VCaP (cell line): ENCODE data around the gene CAPZB.

ENCODE experiments used
- H3K27ac ChIP-seq: fragments of 450-650 bp; 2 replicates; pipeline ENCODE4 v1.5.1; 2017
- CTCF ChIP-seq: fragments of 450-650 bp; conservative IDR thresholded peaks from 2 replicates; pipeline ENCODE4 v1.5.1; 2017; ENCODE audit warnings: mild to moderate bottlenecking, moderate library complexity

CAPZB gene

GRCh38 chr1:19331262-19331878 is 154.0 kb downstream of the CAPZB start:
- TF ChIP-seq CTCF, result no peak

GRCh38 chr1:19330449-19331135 is 154.7 kb downstream of the CAPZB start:
- no peak for TF ChIP-seq CTCF
- no peak overlapping the region for H3K27ac ChIP-seq

More at GRCh38 chr1:19331262-19331878, 154.0 kb downstream of the CAPZB start:
- no peak overlapping the region for H3K27ac ChIP-seq

- TF ChIP-seq CTCF, result no peak
- no peak overlapping the region for H3K27ac ChIP-seq
These were observed 155.7 kb downstream of the CAPZB start for GRCh38 chr1:19329611-19330010.

GRCh38 chr1:19329188-19329587 is 156.2 kb downstream of the CAPZB start:
- H3K27ac ChIP-seq, result no peak overlapping the region
- TF ChIP-seq CTCF, result no peak

- no peak overlapping the region for H3K27ac ChIP-seq
- TF ChIP-seq CTCF, result no peak
These were observed 156.9 kb downstream of the CAPZB start for GRCh38 chr1:19328486-19328885.

GRCh38 chr1:19327736-19328135 is 157.6 kb downstream of the CAPZB start:
- H3K27ac ChIP-seq, result no peak overlapping the region
- TF ChIP-seq CTCF, result no peak

GRCh38 chr1:19327301-19327700 is 158.0 kb downstream of the CAPZB start:
- no peak for TF ChIP-seq CTCF
- H3K27ac ChIP-seq, result no peak overlapping the region
